Measurements from ENCODE around the gene SLIT3.

SLIT3 gene

DNA sequence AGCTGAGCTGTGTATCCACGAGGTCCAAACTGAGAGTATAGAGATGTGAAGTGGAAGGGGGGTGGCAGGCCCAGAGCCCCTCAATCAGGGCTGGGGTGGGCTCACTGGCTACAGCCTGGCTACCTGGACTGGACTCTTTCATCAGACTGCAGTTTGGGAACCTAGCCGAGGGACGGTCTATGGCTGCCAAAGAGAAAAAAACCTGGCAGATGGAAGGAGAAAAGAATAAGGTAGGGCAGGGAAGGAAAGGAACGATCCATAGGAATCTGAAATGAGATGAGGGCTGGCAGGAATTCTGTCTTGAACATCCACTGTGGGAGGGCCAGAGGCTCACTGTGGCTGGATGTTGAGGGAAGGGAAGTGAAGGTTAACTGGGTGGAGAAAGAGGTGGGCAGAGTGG, 497.4 kb downstream of the SLIT3 start:
- DNase-seq (ENCODE audit: insufficient read length, low spot score) (no peak), FAIRE-seq (no peak)
- TF ChIP-seq POU2F2 (IDR thresholded peaks at IDR 0.05; ENCODE audit: low read depth, low read length) (no peak), PAX5 (IDR thresholded peaks at IDR 0.05; ENCODE audit: insufficient read depth, low read length, severe bottlenecking) (no peak), POLR2A (IDR thresholded peaks at IDR 0.05; ENCODE audit: low read depth, low read length) (no peak), SPI1 (IDR thresholded peaks at IDR 0.05; ENCODE audit: low read depth, low read length) (no peak), POLR2AphosphoS5 (IDR thresholded peaks at IDR 0.05; ENCODE audit: low read depth, low read length) (no peak), TAF1 (IDR thresholded peaks at IDR 0.05; ENCODE audit: low read depth, low read length) (no peak)

DNA sequence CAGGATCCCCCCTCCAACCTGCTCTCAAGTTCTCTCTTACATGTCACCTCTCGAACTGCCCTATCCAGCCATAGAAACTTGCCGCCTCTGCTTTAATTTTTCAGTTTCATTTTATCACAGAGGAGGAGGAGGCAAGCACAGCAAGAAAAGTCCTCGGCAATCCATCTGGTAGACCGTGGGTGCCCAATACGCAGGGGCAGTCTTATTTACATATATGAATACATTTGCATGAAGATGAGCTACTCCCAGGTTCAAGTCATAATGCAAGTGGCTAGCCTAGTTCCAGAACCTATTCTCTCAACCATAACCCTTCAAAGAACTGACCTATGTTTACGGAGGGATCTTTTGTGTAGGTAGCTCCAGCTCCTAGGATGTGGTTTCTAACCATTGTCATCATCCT, 498.6 kb downstream of the SLIT3 start:
- no peak for FAIRE-seq
- no peak for TF ChIP-seq SPI1 (IDR thresholded peaks at IDR 0.05; ENCODE audit: low read depth, low read length)
- TF ChIP-seq POLR2AphosphoS5 (IDR thresholded peaks at IDR 0.05; ENCODE audit: low read depth, low read length) = no peak
- no peak for TF ChIP-seq PAX5 (IDR thresholded peaks at IDR 0.05; ENCODE audit: insufficient read depth, low read length, severe bottlenecking)
- peak; percentile 49; the same call in 1 of the 2 replicates for TF ChIP-seq POU2F2 (IDR thresholded peaks at IDR 0.05; ENCODE audit: low read depth, low read length)
- no peak for TF ChIP-seq POLR2A (IDR thresholded peaks at IDR 0.05; ENCODE audit: low read depth, low read length)
- TF ChIP-seq TAF1 (IDR thresholded peaks at IDR 0.05; ENCODE audit: low read depth, low read length) = no peak
- no peak for DNase-seq (ENCODE audit: insufficient read length, low spot score)

DNA sequence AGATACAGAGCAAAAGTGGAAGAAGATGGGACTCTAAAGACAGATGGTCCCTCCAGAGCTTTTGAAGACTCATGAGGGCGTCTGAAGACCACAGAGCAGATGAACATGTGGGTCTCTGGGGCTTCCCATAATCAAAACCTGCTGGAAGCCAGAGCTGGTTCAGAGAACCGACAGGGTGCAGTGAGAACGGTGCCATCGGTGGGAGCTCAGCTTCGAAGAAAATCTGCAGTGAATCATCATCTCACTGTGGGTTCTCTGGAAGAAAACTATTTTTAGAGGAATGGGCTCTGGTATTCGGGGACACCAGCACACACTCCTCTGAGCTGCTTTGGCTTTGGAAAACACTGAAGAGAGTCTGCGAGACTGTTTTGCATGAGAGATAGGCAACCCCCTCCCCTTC, 499.4 kb downstream of the SLIT3 start:
- TF ChIP-seq POLR2A (IDR thresholded peaks at IDR 0.05; ENCODE audit: low read depth, low read length) (no peak), POLR2AphosphoS5 (IDR thresholded peaks at IDR 0.05; ENCODE audit: low read depth, low read length) (no peak), SPI1 (IDR thresholded peaks at IDR 0.05; ENCODE audit: low read depth, low read length) (no peak), POU2F2 (IDR thresholded peaks at IDR 0.05; ENCODE audit: low read depth, low read length) (no peak), PAX5 (IDR thresholded peaks at IDR 0.05; ENCODE audit: insufficient read depth, low read length, severe bottlenecking) (no peak), TAF1 (IDR thresholded peaks at IDR 0.05; ENCODE audit: low read depth, low read length) (no peak)
- DNase-seq (ENCODE audit: insufficient read length, low spot score) = no peak
- FAIRE-seq = no peak

DNA sequence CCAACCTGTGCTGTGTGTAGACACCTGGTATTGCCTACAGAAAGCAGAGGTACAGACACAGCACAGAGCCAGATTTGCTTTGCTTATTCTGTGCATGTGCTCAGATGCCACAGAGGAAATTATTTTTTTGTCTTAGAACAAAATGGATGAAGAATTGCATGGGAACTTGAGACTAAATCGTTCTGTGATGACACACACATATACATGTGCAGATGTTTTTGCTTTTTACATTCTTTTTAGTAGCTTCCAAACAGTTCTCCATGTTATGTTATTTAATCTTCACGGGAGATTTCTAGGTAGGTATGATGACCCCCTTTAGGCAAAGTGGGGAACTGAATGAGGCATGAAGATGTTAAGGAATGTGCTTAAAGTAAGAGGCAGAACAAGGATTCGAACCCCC, 500.2 kb downstream of the SLIT3 start:
- TF ChIP-seq PAX5 (IDR thresholded peaks at IDR 0.05; ENCODE audit: insufficient read depth, low read length, severe bottlenecking) (no peak), POU2F2 (IDR thresholded peaks at IDR 0.05; ENCODE audit: low read depth, low read length) (no peak)
- FAIRE-seq = no peak
- DNase-seq (ENCODE audit: insufficient read length, low spot score) = no peak

DNA sequence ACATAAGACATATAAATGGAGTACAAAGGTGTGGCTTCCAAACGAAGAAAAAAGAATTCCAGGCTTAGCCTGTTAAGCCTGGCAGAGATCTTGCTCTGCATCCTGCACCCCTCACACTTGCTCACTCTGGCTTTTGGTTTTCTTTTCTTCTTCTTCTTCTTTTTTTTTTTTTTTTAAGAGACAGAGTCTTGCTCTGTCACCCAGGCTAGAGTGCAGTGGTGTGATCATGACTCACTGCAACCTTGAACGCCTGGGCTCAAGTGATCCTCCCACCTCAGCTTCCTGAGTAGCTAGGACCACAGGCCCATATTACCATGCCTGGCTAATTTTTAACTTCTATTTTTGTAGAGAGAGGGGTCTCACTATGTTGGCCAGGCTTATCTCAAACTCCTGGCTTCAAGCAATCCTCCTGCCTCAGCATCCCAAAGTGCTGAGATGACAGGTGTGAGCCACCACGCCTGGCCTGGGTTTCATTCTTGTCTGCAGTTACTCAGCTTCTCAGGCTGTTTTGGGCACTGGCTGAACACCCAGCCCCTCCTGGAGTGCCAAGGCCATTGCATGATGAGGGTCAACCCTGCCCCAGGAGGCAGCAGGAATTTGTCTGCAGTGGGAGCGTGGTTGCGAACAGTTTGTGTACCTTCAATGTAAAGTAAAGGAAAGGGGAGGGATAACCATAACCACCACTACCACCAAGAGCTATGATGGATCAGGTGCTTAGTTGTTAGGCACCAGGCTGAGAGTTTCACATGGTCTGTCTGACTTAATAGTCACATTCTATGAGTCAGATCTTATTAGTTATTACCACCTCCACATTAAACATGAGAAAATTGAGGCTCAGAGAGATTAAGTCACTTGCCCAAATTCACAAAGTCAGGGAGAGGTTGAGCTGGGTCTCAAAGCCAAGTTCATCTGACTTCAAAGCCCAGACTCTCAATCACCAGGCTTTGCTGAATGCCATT, 502.6 kb downstream of the SLIT3 start:
- TF ChIP-seq POLR2AphosphoS5 (IDR thresholded peaks at IDR 0.05; ENCODE audit: low read depth, low read length) (no peak), POU2F2 (IDR thresholded peaks at IDR 0.05; ENCODE audit: low read depth, low read length) (no peak), TAF1 (IDR thresholded peaks at IDR 0.05; ENCODE audit: low read depth, low read length) (no peak), POLR2A (IDR thresholded peaks at IDR 0.05; ENCODE audit: low read depth, low read length) (no peak), SPI1 (IDR thresholded peaks at IDR 0.05; ENCODE audit: low read depth, low read length) (no peak), PAX5 (IDR thresholded peaks at IDR 0.05; ENCODE audit: insufficient read depth, low read length, severe bottlenecking) (no peak)
- FAIRE-seq (no peak), DNase-seq (ENCODE audit: insufficient read length, low spot score) (no peak)

DNA sequence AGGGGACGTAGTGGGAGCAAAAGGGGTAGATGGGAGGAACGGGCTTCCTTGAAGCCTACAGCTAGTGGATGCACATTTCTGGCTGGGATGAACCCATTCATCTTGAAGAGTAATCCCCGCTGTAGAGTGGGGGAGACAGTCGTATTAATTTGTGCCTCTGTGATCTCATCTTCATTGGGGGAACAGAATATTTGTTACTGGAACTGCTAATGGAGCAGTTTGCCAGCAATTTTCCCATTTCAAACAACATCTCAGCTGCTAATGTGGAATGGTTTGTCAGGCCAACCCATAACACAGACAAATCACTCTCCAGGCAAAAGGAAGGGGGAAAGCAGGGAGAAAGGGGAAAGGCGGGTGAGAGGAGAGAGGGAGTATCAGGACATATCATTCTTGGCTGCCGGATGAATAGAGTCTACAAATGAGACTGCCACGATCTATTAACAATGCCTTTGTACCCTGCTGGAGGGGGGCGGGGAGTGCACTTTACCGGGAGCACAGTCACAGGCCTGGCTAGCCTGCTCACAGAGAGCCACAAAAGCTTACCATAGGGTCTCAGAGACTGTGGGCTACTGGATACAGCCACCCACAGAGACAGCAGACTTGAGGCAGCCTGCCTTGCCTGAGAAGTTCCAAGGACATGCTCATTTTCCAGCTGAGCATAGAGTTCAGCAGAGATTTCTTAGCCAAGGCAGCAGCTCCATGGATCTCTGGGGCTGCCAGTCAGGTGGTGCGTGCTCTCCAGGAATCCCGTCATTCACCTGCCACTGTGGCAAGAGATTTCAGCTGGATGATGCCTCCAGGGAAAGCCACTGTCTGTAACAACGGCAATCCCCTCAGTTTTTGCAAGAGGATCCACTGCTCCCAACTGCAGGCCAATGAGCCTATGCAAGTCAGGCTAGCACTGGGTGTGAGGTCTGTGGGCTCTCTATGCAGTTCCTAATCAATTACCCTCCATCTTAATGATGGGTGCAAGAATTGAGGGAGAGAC, 504.1 kb downstream of the SLIT3 start:
- TF ChIP-seq POU2F2 (IDR thresholded peaks at IDR 0.05; ENCODE audit: low read depth, low read length) (no peak), TAF1 (IDR thresholded peaks at IDR 0.05; ENCODE audit: low read depth, low read length) (no peak), SPI1 (IDR thresholded peaks at IDR 0.05; ENCODE audit: low read depth, low read length) (no peak), POLR2AphosphoS5 (IDR thresholded peaks at IDR 0.05; ENCODE audit: low read depth, low read length) (no peak), POLR2A (IDR thresholded peaks at IDR 0.05; ENCODE audit: low read depth, low read length) (no peak), PAX5 (IDR thresholded peaks at IDR 0.05; ENCODE audit: insufficient read depth, low read length, severe bottlenecking) (no peak)
- FAIRE-seq = no peak
- no peak for DNase-seq (ENCODE audit: insufficient read length, low spot score)

DNA sequence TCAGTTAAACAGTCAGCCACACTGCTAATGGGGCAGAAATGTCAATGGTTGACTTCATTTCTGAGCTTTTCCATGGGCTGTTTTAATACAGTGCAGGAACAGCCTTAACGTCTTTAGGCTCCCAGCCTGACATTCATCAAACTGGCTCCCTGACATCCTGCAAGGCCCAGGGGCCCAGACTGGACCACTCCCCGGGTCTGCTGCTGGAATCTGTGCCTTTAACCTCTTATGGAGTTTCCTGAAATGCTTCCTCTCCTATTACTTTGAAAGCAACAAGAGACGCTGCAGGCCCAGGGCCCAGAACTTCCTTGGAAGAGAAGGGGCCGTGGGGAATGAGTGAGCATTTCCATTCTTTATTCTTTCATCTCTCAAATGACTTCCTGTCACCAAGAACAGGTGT, 504.9 kb downstream of the SLIT3 start:
- no peak for TF ChIP-seq TAF1 (IDR thresholded peaks at IDR 0.05; ENCODE audit: low read depth, low read length)
- DNase-seq (ENCODE audit: insufficient read length, low spot score) (no peak), FAIRE-seq (no peak)

DNA sequence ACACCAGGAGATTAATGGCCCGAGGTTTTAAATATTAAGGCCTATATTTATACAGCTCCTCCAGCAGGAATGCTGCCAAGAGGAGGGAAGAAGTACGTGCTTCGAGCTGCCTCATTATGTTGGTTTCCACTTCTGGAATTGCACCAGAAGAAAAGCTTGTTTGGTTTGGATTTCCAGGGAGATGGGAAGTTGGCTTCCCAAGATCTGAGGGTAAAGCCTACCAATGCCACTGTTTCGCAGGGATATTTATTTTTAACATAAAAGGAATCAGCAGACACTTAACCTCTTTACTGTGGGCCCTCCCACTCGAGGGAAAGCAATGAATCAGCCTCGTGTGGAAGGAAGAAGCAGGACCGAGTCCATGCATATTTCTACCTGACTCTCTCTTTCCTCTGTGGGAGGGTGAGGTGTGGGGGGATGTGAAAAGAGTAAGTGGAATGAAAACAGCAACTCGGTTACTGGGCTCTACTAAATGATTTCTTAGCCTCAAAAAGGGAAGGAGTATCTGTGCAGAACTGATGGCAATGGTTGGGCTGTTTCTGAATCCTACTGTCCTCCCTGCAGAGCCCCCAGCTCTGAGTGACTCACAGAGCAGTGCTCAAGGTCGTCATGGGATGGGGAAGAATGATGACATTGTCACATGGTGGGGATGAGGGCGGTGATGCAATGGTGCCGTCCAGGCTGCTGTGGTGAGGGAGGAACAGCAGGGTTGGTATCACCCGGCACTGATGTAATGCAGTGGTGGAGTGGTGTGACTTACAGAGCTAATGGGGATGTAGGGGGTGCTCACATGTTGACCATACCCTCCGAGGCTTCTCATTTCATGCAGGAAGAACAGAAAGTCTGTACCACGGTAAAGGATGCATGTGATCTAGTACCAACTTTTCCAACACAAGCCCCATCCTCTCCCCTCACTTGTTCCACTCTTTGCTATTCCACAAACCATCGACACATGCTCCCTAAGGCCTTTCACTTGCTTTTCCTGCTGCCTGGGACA, 506.8 kb downstream of the SLIT3 start:
- FAIRE-seq (no peak), DNase-seq (ENCODE audit: insufficient read length, low spot score) (no peak)

DNA sequence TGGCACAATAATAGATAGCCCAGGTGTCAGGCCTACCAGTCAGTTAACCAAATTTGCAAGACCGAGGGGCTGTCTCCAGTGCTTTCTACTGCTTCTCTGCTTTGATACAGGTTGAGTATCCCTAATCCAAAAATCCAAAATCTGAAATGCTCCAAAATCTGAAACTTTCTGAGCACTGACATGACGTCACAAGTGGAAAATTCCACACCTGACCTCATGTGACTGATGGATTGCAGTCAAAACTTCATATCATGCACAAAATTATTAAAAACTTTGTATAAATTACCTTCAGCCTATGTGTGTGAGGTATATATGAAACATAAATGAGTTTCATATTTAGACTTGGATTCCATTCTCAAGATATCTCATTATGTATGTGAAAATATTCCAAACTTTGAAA, 508.3 kb downstream of the SLIT3 start:
- TF ChIP-seq POLR2A (IDR thresholded peaks at IDR 0.05; ENCODE audit: low read depth, low read length) = no peak
- no peak for TF ChIP-seq SPI1 (IDR thresholded peaks at IDR 0.05; ENCODE audit: low read depth, low read length)
- no peak for TF ChIP-seq TAF1 (IDR thresholded peaks at IDR 0.05; ENCODE audit: low read depth, low read length)
- TF ChIP-seq POLR2AphosphoS5 (IDR thresholded peaks at IDR 0.05; ENCODE audit: low read depth, low read length) = no peak
- no peak for TF ChIP-seq POU2F2 (IDR thresholded peaks at IDR 0.05; ENCODE audit: low read depth, low read length)
- TF ChIP-seq PAX5 (IDR thresholded peaks at IDR 0.05; ENCODE audit: insufficient read depth, low read length, severe bottlenecking) = no peak
- DNase-seq (ENCODE audit: insufficient read length, low spot score) (no peak), FAIRE-seq (no peak)

More for the DNA sequence above, 506.8 kb downstream of the SLIT3 start:
- TF ChIP-seq POLR2A (IDR thresholded peaks at IDR 0.05; ENCODE audit: low read depth, low read length) (no peak), TAF1 (IDR thresholded peaks at IDR 0.05; ENCODE audit: low read depth, low read length) (no peak)

Data from GM12891 (cell line).